Neutrophil (primary cell): Measurements from ENCODE around the gene DAZL.

Source experiments
- H3K27ac ChIP-seq: fragments of 200-600 bp; sonication (generic); 2 replicates; pipeline ENCODE4 v1.5.1; 2016; ENCODE audit warnings: mild to moderate bottlenecking, moderate library complexity
- H3K27me3 ChIP-seq: fragments of 200-600 bp; sonication (generic); 2 replicates; pipeline ENCODE4 v1.6.0; 2016; ENCODE audit warnings: mild to moderate bottlenecking
- H3K36me3 ChIP-seq: fragments of 200-600 bp; sonication (generic); 2 replicates; pipeline ENCODE4 v1.5.1; 2017
- H3K4me1 ChIP-seq, 2 experiments: fragments of 200-600 bp in 1 of 2; sonication (generic) in 1 of 2; 1 replicate in 1 of 2; 2 replicates in 1 of 2; pipeline versions ENCODE4 v1.5.1 to v1.6.1; 2013 to 2016; ENCODE audit warnings: low read depth in 1 of 2, low read length in 1 of 2, mild to moderate bottlenecking in 1 of 2, moderate library complexity in 1 of 2; ENCODE audit not compliant: control insufficient read depth in 1 of 2, insufficient read depth in 1 of 2
- H3K4me3 ChIP-seq, 2 experiments: fragments of 200-600 bp in 1 of 2; sonication (generic) in 1 of 2; 1 replicate in 1 of 2; 2 replicates in 1 of 2; pipeline ENCODE4 v1.5.1; 2013 to 2016; ENCODE audit warnings: low read depth in 1 of 2, low read length in 1 of 2, mild to moderate bottlenecking in 1 of 2, moderate library complexity in 1 of 2
- H3K9me3 ChIP-seq: fragments of 200-600 bp; sonication (generic); 2 replicates; pipeline ENCODE4 v1.5.1; 2016
- TF ChIP-seq, protein P1 (sequence below): fragments of 200-600 bp; sonication (generic); IDR thresholded peaks from 2 replicates; pipeline ENCODE4 v1.5.1; 2016; ENCODE audit warnings: antibody characterized with exemption

Gene DAZL, protein sequence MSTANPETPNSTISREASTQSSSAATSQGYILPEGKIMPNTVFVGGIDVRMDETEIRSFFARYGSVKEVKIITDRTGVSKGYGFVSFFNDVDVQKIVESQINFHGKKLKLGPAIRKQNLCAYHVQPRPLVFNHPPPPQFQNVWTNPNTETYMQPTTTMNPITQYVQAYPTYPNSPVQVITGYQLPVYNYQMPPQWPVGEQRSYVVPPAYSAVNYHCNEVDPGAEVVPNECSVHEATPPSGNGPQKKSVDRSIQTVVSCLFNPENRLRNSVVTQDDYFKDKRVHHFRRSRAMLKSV

GRCh38 chr3:16604887-16605602 lies at the start of gene DAZL:
Gene DAZL (minus strand): TSS chr3:16605423. CDS start chr3:16605205, 218 bp downstream.
- TF ChIP-seq, protein P1, sequence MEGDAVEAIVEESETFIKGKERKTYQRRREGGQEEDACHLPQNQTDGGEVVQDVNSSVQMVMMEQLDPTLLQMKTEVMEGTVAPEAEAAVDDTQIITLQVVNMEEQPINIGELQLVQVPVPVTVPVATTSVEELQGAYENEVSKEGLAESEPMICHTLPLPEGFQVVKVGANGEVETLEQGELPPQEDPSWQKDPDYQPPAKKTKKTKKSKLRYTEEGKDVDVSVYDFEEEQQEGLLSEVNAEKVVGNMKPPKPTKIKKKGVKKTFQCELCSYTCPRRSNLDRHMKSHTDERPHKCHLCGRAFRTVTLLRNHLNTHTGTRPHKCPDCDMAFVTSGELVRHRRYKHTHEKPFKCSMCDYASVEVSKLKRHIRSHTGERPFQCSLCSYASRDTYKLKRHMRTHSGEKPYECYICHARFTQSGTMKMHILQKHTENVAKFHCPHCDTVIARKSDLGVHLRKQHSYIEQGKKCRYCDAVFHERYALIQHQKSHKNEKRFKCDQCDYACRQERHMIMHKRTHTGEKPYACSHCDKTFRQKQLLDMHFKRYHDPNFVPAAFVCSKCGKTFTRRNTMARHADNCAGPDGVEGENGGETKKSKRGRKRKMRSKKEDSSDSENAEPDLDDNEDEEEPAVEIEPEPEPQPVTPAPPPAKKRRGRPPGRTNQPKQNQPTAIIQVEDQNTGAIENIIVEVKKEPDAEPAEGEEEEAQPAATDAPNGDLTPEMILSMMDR = no peak

DNA sequence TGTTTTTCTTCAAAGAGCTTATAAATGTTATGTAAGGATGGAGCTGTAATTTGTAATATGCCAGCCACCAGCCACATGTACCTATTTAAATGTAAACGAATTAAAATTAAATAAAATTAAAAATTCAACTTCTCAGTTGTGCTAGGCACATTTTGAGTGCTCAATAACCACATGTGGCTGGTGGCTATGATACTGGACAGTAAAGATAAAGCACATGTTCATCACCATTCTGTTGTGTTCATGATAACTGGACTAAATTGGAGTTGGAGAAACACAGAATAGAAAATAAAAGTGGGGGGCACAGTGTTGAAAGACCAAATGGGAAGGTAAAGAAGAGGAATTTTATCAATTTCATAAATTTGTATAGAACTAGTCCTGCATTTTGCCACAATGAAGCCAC lies 49.8 kb upstream of the DAZL start:
- Histone ChIP-seq H3K27ac (no peak overlapping the region), H3K4me3 (no peak overlapping the region), H3K27me3 (no peaks in the 10 kb centered on the region), H3K36me3 (no peaks in the 10 kb centered on the region), H3K4me1 (no peaks in the 10 kb centered on the region), H3K9me3 (no peaks in the 10 kb centered on the region)
- TF ChIP-seq, protein P1 = no peak

More at GRCh38 chr3:16604887-16605602, at the start of gene DAZL:
- Histone ChIP-seq H3K36me3 (no peaks in the 10 kb centered on the region), H3K27ac (no peak within 1 kb of the TSS), H3K4me1 (no peaks in the 10 kb centered on the region), H3K9me3 (no peaks in the 10 kb centered on the region), H3K4me3 (no peak within 1 kb of the TSS), H3K27me3 (no peaks in the 10 kb centered on the region)

DNA sequence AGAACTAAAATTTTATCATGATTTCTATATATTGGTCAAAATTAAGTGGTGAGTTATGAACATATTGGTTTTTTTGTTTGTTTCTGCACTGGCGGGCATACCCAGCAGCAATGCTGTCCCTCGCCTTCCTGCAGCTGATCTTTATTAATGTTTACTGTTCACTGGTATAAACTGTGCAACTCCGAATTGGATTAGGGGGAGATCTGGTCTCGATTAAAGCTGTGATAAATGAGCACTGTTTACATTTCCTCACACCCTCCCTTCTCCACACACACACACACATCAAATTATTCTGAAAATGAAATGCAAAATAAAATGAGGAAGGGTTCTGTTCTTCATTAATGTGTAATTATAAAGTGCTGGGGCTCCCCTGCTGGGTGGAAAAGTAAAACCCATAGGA lies 48.5 kb upstream of the DAZL start:
- H3K36me3 ChIP-seq = no peaks in the 10 kb centered on the region
- H3K9me3 ChIP-seq = no peaks in the 10 kb centered on the region
- H3K27me3 ChIP-seq = no peaks in the 10 kb centered on the region
- no peaks in the 10 kb centered on the region for H3K4me1 ChIP-seq
- TF ChIP-seq, protein P1 = no peak
- no peak overlapping the region for H3K4me3 ChIP-seq
- H3K27ac ChIP-seq = no peak overlapping the region

DNA sequence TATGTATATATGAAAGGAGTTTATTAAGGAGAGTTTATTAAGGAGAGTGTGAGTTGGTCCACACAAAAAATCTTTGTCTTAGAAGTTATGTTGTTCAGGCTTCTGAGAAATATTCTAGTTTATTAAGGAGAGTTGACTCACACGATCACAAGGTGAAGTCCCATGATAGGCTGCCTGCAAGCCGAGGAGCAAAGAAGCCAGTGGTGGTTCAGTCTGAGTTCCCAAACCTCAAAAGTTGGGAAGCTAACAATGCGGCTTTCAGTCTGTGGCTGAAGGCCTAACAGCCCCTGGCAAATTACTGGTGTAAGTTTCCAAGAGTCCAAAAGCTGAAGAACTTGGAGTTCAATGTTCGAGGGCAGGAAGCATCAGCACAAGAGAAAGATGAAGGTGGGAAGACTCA lies 42.4 kb upstream of the DAZL start:
- Histone ChIP-seq H3K9me3 (no peaks in the 10 kb centered on the region), H3K36me3 (no peaks in the 10 kb centered on the region), H3K4me3 (no peak overlapping the region), H3K27me3 (no peaks in the 10 kb centered on the region), H3K27ac (no peak overlapping the region), H3K4me1 (no peaks in the 10 kb centered on the region)
- TF ChIP-seq, protein P1 = no peak

- Histone ChIP-seq H3K4me3 (no peak overlapping the region), H3K4me1 (no peaks in the 10 kb centered on the region), H3K36me3 (no peaks in the 10 kb centered on the region), H3K9me3 (no peaks in the 10 kb centered on the region), H3K27ac (no peak overlapping the region), H3K27me3 (no peaks in the 10 kb centered on the region)
- TF ChIP-seq, protein P1 = no peak
These were observed 34.6 kb upstream of the DAZL start for GRCh38 chr3:16639806-16640205.
